NCI-H82 (cell line): ENCODE data around the gene MTRF1L.

Experiments used
- DNase-seq: peaks from one replicate; lab custom pipeline; 2025; lab: John Stamatoyannopoulos, UW

The MTRF1L gene

GRCh38 chr6:153002613-153003365 is at the start of gene MTRF1L:
MTRF1L (minus strand) TSS chr6:153002709; CDS start chr6:153002685, 24 bp downstream.
- peak; percentile 99 for DNase-seq

- DNase-seq: no peak
Observed at GRCh38 chr6:153051801-153052200, 49.3 kb upstream of the MTRF1L start.

DNA sequence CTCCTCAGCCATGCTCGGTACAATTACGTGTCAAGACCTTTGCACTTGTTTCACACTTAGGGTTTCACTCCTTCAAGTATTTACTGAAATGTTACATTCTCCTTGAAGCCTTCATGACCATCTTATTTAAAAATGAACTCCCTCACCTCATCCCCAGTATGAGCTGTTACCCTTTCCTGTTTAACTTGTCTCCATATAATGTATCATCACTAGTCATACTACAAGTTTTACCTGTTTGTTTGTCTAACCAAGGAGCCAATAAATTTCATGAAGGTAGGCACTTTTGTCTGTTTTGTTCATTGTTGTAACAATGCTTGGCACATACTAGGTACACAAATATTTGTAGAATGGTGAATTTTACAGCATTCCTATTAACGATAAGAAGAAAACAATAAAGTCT is 46.1 kb upstream of the MTRF1L start:
- no peak for DNase-seq

DNA sequence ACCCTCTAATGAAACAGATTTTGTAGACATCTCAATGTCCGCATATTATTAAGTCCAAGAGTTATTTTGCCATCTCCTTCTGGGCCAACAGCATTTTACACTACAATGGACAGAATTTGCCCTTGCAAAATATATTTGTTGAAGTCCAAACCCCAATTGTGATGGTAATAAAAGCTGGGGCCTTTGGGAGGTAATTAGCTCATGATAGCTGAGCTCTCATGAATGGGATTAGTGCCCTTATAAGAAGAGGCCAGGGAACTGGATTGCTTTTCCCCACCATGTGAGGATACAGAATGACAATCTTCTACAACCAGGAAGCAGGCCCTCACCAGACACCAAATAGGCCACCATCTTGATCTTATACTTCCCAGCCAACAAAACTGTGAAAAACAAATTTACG is 44.9 kb upstream of the MTRF1L start:
- DNase-seq: peak; percentile 80

GRCh38 chr6:153045271-153045670 is 42.8 kb upstream of the MTRF1L start:
- peak; percentile 91 for DNase-seq

GRCh38 chr6:153044295-153044694 is 41.8 kb upstream of the MTRF1L start:
- no peak for DNase-seq

GRCh38 chr6:153043719-153044118 is 41.2 kb upstream of the MTRF1L start:
- DNase-seq: no peak

DNA sequence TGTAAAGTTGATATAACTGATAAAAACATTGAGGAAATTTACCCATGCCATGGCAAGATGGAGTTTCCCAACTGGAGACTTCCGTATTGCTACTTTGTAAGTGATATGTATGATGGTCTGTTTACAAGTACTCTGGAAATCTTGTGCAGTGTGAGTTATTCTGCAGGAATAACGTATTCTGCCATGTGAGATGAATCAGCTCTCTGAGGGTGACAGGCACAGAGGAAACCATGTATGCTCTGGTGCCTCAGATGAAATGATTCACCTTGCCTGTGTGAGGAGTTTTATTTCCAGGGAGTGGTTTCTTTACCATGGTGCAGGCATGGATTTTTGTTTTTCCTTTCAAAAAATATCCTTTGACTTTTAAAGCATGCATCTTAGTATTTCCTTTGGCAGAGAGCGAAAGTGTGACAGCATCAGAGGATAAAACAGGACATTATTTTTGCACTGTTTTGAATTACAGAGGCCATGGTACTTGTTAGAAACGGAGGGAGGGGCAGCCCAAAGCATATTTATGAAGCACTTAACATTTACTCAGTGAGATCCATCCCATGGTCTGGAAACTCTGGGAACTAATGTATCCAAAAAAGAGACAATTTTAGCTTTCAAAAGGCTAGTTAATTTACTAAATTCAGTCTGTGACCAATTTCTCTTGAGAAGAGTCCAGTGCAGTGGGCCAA is 36.0 kb upstream of the MTRF1L start:
- no peak for DNase-seq

DNA sequence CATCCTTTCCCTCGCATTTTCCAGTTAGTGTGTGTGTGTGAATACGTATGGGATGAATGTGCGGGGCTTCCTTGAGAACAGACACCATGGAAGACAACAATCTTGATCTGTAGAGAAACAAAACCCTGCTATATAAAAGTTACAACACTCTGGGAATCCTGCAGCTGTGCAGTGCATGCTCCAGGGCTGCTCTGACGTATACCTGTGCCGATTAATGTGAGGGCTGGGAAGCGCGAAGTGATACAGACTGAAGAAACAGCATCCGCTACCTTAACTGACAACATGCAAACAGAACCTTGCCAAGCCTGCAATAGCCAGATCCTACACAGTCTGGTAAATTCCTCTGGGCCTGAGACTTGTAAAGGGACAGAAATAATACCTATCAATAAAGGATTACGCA is 31.6 kb upstream of the MTRF1L start:
- peak; percentile 85 for DNase-seq

- DNase-seq: peak; percentile 35
Observed at GRCh38 chr6:153032255-153032882, 29.9 kb upstream of the MTRF1L start.

DNA sequence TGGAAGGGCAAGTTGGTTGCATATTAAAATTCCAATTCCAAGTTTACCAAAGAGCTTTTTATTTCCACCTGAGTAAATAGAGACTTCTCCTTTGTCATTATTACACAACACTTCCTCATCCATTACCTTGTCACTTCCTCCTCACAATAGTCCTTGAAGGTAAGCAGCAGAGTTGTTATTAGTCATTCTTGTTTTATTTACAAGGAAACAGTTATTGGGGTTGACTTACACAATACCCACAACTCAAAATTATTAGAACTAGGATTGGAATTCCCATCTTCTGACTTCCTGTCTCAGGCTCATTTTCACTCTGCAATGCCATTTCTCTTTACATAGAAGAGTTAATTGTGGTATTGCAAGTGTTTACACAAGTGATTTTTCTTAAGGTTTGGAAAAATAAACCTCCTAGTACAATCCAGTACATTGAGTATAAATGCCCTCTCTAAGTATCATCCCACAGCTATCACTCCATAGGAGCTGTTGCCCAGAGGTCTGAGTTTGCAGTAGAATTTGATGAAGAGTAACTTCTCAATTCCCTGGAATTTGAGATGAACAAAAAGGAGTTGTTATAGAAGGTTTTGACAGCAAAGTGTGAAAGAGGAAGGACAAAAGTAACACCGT is 28.9 kb upstream of the MTRF1L start:
- no peak for DNase-seq

GRCh38 chr6:153028963-153029362 is 26.5 kb upstream of the MTRF1L start:
- no peak for DNase-seq

GRCh38 chr6:153028286-153028685 is 25.8 kb upstream of the MTRF1L start:
- DNase-seq: no peak

GRCh38 chr6:153027480-153027879 is 25.0 kb upstream of the MTRF1L start:
- DNase-seq: no peak

DNA sequence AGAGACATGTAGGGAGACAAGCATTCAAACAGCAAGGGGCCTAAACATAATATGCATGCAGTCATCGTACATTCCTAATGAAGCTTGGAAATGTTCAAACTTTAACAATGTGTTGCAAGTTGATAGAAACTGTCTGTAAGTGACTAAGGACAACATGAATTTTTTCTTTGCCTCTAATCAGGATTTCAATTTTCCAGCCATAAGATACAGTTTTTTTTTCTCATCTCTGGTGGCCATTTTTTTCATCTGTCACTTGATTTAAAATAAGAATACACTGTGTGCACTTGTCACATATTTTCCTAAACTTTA is 22.2 kb upstream of the MTRF1L start:
- DNase-seq: no peak

DNA sequence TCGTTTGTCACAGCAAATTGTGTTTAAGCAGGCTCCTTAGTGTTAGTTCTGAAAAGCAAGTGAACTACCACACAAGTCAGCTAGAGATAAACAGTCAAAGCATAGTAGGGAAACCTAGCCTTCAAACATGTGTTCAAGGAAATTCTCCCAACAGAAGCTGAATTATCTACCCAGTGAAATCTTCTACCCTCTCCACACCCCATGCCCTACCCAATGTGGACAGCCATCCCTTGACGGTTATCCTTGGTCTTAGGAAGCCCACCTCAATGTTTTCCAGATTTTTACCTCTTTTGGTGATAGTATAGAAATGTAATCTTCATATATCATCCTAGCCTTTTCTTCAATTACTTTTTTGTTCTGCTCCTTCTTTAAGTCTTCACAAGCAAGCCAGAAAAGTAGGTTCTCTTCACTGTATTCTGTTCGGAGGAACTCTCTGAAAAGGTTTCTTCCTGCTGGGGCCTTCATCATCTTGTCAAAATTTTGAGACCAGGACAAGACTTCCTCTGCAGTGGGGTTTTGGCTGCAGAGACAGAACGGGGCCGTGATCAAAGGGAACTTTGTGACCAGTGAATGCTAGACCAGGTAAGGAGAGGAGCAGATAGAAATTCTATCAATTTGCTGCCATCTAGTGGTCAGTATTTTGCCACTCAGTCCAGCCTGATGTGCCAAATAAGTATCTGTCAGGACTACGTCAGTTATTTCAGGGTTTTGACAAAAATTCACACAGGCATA is 21.6 kb upstream of the MTRF1L start:
- peak; percentile 83 for DNase-seq

DNA sequence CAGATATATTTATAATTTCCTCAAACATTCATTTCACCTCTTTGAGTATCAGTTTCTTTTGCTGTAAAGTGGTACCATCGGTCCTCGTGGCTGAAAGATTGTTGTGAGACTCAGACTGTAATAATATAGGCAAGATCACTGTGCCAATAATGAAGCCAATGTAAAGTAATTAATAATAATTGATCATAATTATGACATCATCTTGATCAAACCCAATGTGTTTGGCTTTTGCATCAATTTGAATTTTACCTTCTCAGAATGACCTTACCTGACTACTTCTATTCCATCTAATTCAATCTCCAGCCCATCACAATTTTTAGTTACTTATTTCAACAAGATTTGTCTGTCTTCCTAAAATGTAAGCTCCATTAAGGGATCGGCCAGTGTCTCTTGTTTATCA is 15.8 kb upstream of the MTRF1L start:
- DNase-seq: no peak

- DNase-seq: no peak
Observed at GRCh38 chr6:153016846-153017245, 14.3 kb upstream of the MTRF1L start.

DNA sequence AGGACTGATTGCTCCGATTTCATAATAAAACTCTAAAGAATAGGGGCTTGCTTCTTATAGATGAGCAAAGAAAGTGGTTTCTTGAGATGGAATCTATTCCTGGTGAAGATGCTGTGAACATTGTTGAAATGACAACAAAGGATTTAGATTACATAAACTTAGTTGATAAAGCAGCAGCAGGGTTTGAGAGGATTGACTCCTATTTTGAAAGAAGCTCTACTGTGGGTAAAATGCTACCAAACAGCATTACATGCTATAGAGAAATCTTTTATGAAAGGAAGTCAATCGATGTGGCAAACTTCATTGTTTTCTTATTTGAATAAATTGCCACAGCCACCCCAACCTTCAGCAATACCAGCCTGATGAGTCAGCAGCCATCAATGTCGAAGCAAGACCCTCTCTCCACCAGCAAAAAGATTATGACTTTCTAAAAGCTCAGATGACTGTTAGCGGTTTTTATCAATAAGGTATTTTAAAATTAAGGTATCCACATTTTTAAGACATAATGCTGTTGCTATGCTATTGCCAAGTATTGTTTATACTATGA is 12.7 kb upstream of the MTRF1L start:
- no peak for DNase-seq

DNA sequence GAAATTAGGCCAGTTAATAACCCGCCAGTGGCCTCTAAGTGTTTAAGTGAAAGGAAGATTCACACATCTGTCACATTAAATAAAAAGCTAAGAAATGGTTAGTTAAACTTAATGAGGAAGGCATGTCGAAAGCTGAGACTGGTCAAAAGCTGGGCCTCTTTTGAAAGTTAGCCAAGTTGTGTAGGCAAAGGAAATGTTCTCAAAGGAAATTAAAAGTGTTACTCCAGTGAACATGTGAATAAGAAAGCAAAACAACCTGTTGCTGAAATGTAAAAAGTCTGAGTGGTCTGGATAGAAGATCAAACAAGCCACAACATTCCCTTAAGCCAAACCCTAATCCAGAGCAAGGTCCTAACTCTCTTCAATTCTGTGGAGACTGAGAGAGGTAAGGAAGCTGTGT is 10.9 kb upstream of the MTRF1L start:
- no peak for DNase-seq

GRCh38 chr6:153012856-153013255 is 10.3 kb upstream of the MTRF1L start:
- DNase-seq: no peak

DNA sequence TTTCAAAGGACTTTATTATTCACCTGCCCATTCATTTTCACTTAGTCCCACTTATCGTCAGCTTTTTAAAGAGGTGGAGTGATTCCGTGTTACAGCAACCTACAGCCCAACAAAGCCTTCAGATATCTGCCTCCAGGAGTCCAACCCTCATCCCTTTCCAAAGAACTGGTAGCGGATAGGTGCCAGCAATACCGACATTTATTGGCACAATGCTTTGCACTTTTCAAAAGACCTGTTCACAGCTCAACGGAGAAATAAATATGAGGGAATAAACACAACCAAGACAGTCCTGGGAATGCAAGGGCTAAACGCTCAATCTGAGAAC is 819 bp upstream of the MTRF1L start:
- peak; percentile 63 for DNase-seq
